HG03460 (cell line): Measurements from ENCODE around the gene SMG7.

Experiments
- ATAC-seq: cut with Tn5 transposase; IDR thresholded peaks from one replicate; pipeline ENCODE4 v1.9.1; 2021; ENCODE audit not compliant: unreplicated experiment

SMG7 gene

GRCh38 chr1:183562701-183563100, 90.4 kb downstream of the SMG7 start:
- no peak for ATAC-seq

GRCh38 chr1:183565261-183565660, 93.0 kb downstream of the SMG7 start:
- ATAC-seq, result no peak

- ATAC-seq, result no peak
Measured at GRCh38 chr1:183566026-183566425, 93.7 kb downstream of the SMG7 start.

GRCh38 chr1:183567584-183567983, 95.3 kb downstream of the SMG7 start:
- ATAC-seq, result peak; percentile 74

GRCh38 chr1:183568176-183569021, 96.1 kb downstream of the SMG7 start:
- ATAC-seq, result no peak

- ATAC-seq, result no peak
Measured at GRCh38 chr1:183569141-183569540, 96.8 kb downstream of the SMG7 start.

GRCh38 chr1:183569801-183570200, 97.5 kb downstream of the SMG7 start:
- ATAC-seq, result no peak

GRCh38 chr1:183570451-183570850, 98.2 kb downstream of the SMG7 start:
- ATAC-seq, result no peak

GRCh38 chr1:183571678-183572268, 99.5 kb downstream of the SMG7 start:
- no peak for ATAC-seq

GRCh38 chr1:183572721-183573120, 100.4 kb downstream of the SMG7 start:
- no peak for ATAC-seq

- ATAC-seq, result no peak
Measured at GRCh38 chr1:183575606-183576005, 103.3 kb downstream of the SMG7 start.

- no peak for ATAC-seq
Measured at GRCh38 chr1:183576537-183576936, 104.2 kb downstream of the SMG7 start.

GRCh38 chr1:183577897-183578465, 105.7 kb downstream of the SMG7 start:
- no peak for ATAC-seq

- ATAC-seq, result no peak
Measured at GRCh38 chr1:183578856-183579255, 106.6 kb downstream of the SMG7 start.

GRCh38 chr1:183580281-183580682, 108.0 kb downstream of the SMG7 start:
- peak; percentile 38 for ATAC-seq

GRCh38 chr1:183582021-183582713, 109.9 kb downstream of the SMG7 start:
- ATAC-seq, result no peak

- no peak for ATAC-seq
Measured at GRCh38 chr1:183583466-183583865, 111.2 kb downstream of the SMG7 start.

GRCh38 chr1:183584147-183584546, 111.8 kb downstream of the SMG7 start:
- ATAC-seq, result no peak

GRCh38 chr1:183585038-183585437, 112.7 kb downstream of the SMG7 start:
- ATAC-seq, result no peak

GRCh38 chr1:183586455-183586854, 114.2 kb downstream of the SMG7 start:
- no peak for ATAC-seq

- ATAC-seq, result no peak
Measured at GRCh38 chr1:183586926-183587325, 114.6 kb downstream of the SMG7 start.

- ATAC-seq, result no peak
Measured at GRCh38 chr1:183588827-183589226, 116.5 kb downstream of the SMG7 start.
